Activated naive CD8-positive, alpha-beta T cell treated with anti-CD3 and anti-CD28 coated beads, Interleukin-2, amount 10 ng/mL, durations not matched to agents 7 days and 5 days (primary cell): ENCODE data around the gene TMEM82. TPM values are rescaled to one million over a fixed set of nuclear protein-coding genes. Genes with fewer than 3 reads are reported as not detected.
"Not testable (repeated sequence)": the region's sequence is repeated elsewhere in the genome, so short reads cannot be mapped to it uniquely, and the experiment has no call there.

ENCODE experiments used
- ATAC-seq: fragments of 150-1000 bp; cut with Tn5 transposase; one replicate; pipeline ENCODE4 v1.10.0; 2021; ENCODE audit warnings: low read depth, moderate library complexity
- POLR2A ChIA-PET: fragments of 350-600 bp; sonication (Branson Sonifier 250); formaldehyde crosslinking; loops from one replicate; lab custom pipeline; 2021; ENCODE audit warnings: antibody characterized with exemption; lab: Charles Lee
- DNase-seq: peaks from one replicate; pipeline ENCODE4 v3.0.0; 2021
- H3K27ac Mint-ChIP-seq: one replicate; pipeline ENCODE4 v1.8.0; 2022; ENCODE audit warnings: mild to moderate bottlenecking, mixed read lengths
- H3K27me3 Mint-ChIP-seq: one replicate; pipeline ENCODE4 v1.8.0; 2022; ENCODE audit warnings: mild to moderate bottlenecking, moderate library complexity, mixed read lengths
- H3K36me3 Mint-ChIP-seq: one replicate; pipeline ENCODE4 v1.8.0; 2021; ENCODE audit warnings: mild to moderate bottlenecking, mixed read lengths
- H3K4me1 Mint-ChIP-seq: one replicate; pipeline ENCODE4 v1.8.0; 2021; ENCODE audit warnings: mixed read lengths
- H3K4me3 Mint-ChIP-seq: one replicate; pipeline ENCODE4 v1.8.0; 2022; ENCODE audit warnings: mild to moderate bottlenecking, moderate library complexity, mixed read lengths
- H3K9me3 Mint-ChIP-seq: one replicate; pipeline ENCODE4 v1.8.0; 2021; ENCODE audit warnings: mixed read lengths
- total RNA-seq, 2 experiments: library from RNA; stranded (reverse); gene quantifications; one replicate each; pipeline ENCODE4 v1.2.3, GENCODE V29; 2021

Gene TMEM82
- total RNA-seq, result not detected

- no peaks in the 10 kb centered on the region for H3K36me3 Mint-ChIP-seq
- ATAC-seq (no peak), DNase-seq (no peak)
- POLR2A ChIA-PET, result no interaction called here
- H3K4me1 Mint-ChIP-seq, result peaks cover 5% of the 10 kb centered on the region
- no peak within 1 kb of the TSS for H3K27ac Mint-ChIP-seq
- H3K27me3 Mint-ChIP-seq, result no peaks in the 10 kb centered on the region
- H3K4me3 Mint-ChIP-seq, result no peak within 1 kb of the TSS
- no peaks in the 10 kb centered on the region for H3K9me3 Mint-ChIP-seq
Observed at GRCh38 chr1:15742339-15742801, at the start of gene TMEM82. TSS of gene TMEM82 (plus strand) at chr1:15742499. CDS start at chr1:15742560, 61 bp downstream.

DNA sequence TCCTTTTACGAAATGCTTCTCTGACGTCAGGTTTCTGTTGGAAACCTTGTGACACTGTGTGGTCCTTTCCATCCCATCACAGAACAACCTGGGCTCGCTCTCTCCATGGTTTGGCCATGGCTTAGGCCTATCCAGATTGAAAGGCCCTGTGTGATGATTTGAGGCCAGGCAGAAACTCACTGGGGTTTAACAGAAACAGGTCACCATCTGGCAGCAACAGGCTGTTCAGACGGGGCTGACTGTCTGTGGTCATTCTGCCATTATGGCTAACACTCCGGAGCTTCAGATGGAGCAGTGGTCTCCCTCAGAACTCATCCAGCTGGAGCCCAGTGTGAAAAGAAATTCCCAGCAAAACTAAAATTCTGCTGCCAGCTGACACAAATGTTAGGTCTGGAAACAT is 48.9 kb upstream of the TMEM82 start:
- H3K4me1 Mint-ChIP-seq, result peaks cover 20% of the 10 kb centered on the region
- H3K36me3 Mint-ChIP-seq, result peaks cover 16% of the 10 kb centered on the region
- no peak overlapping the region for H3K27ac Mint-ChIP-seq
- no peak overlapping the region for H3K4me3 Mint-ChIP-seq
- ATAC-seq, result no peak
- POLR2A ChIA-PET, result interaction anchor here (1.7 kb wide), 1 partner anchor 9 kb away, joined by 5 read pairs; no protein-coding TSS in a partner anchor
- no peaks in the 10 kb centered on the region for H3K9me3 Mint-ChIP-seq
- no peak for DNase-seq
- no peaks in the 10 kb centered on the region for H3K27me3 Mint-ChIP-seq

- Mint-ChIP-seq H3K36me3 (peaks cover 14% of the 10 kb centered on the region), H3K27me3 (no peaks in the 10 kb centered on the region), H3K4me3 (peak overlapping the region; percentile 92), H3K9me3 (no peaks in the 10 kb centered on the region), H3K27ac (peak overlapping the region; percentile 100), H3K4me1 (peaks cover 22% of the 10 kb centered on the region)
- ATAC-seq (peak; percentile 86), DNase-seq (peak; percentile 60)
- POLR2A ChIA-PET, result interaction anchor here (0.6 to 2.8 kb wide), 12 partner anchors 8 to 170 kb away, joined by 3 to 37 read pairs (median 4); partner anchors contain the start of genes DDI2, DNAJC16 and PLEKHM2
Observed at GRCh38 chr1:15696956-15697521, 45.3 kb upstream of the TMEM82 start.

DNA sequence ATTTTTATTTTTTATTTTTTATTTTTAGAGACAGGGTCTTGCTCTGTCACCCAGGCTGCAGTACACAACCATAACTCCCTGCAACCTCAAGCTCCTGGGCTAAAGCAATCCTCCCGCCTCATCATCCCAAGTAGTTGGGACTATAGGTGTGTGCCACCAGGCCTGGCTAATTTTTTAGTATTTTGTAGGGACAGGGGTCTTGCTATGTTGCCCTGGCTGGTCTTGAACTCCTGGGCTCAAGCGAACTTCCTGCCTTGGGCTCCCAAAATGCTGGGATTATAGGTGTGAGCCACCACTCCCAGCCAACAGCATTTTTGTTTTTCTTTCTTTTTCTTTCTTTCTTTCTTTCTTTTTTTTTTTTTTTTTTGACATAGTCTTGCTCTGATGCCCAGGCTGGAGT is 44.1 kb upstream of the TMEM82 start:
- no peak for DNase-seq
- Mint-ChIP-seq H3K9me3 (no peaks in the 10 kb centered on the region), H3K4me3 (peak overlapping the region; percentile 52), H3K36me3 (peaks cover 14% of the 10 kb centered on the region), H3K27ac (peak overlapping the region; percentile 61), H3K27me3 (no peaks in the 10 kb centered on the region), H3K4me1 (peaks cover 22% of the 10 kb centered on the region)
- POLR2A ChIA-PET, result interaction anchor here (0.8 to 2.8 kb wide), 4 partner anchors 13 to 107 kb away, joined by 3 to 37 read pairs (median 10); partner anchors contain the start of genes DDI2 and PLEKHM2
- no peak for ATAC-seq

DNA sequence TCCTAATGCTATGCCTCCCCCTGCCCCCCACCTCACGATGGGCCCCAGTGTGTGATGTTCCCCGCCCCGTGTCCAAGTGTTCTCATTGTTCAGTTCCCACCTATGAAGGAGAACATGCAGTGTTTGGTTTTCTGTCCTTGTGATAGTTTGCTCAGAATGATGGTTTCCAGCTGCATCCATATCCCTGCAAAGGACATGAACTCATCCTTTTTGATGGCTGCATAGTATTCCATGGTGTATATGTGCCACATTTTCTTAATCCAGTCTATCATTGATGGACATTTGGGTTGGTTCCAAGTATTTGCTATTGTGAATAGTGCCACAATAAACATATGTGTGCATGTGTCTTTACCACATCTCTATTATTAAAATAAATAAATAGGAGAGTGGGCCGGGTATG is 43.0 kb upstream of the TMEM82 start:
- Mint-ChIP-seq H3K4me1 (peaks cover 21% of the 10 kb centered on the region), H3K36me3 (peaks cover 11% of the 10 kb centered on the region)
- H3K27ac Mint-ChIP-seq, H3K9me3 Mint-ChIP-seq, H3K27me3 Mint-ChIP-seq, ATAC-seq, H3K4me3 Mint-ChIP-seq, POLR2A ChIA-PET, DNase-seq: not testable (repeated sequence)

DNA sequence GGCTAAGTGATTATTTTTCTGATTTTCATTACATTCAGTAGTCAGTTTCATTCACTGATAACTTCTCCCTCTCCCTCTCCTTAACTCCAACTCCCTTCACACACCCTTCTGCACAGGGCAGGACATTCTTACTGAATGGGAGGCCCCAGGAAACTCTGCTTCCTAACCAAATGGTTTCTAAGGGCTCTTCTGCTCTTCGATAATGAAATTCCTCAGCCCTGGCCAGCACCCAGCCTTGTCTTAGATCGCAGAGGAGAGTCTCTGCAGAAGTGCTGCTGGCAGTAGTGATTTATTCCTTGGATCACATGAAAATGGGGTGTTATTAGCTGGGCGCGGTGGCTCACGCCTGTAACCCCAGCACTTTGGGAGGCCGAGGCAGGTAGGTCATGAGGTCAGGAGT is 41.8 kb upstream of the TMEM82 start:
- no peak overlapping the region for H3K4me3 Mint-ChIP-seq
- POLR2A ChIA-PET, result interaction anchor here (0.6 kb wide), 1 partner anchor 1319 kb away, joined by 3 read pairs; no protein-coding TSS in a partner anchor
- H3K4me1 Mint-ChIP-seq, result peaks cover 16% of the 10 kb centered on the region
- H3K9me3 Mint-ChIP-seq, result no peaks in the 10 kb centered on the region
- peak overlapping the region; percentile 21 for H3K27ac Mint-ChIP-seq
- DNase-seq (no peak), ATAC-seq (no peak)
- no peaks in the 10 kb centered on the region for H3K27me3 Mint-ChIP-seq
- peaks cover 11% of the 10 kb centered on the region for H3K36me3 Mint-ChIP-seq

DNA sequence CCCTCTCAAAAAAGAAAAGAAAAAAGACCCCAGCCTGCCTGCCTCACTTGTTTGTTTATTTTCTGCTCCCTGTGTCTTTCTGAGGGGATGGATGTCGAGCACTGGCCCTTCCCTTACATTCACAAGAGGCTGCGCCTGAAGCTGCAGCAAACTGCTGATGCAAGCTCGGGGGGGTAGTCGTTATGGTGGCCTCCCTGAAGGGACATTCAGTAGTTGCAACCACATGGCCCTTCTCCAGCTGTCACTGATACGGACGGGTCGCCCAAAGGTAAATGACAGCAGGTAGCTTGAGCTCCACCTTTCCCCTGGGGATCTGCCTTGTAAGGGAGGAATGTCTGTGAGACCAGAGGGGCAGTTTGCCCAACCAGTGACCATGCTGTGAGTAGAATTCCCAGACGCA is 40.5 kb upstream of the TMEM82 start:
- POLR2A ChIA-PET, result interaction anchor here (0.5 kb wide), 1 partner anchor 10 kb away, joined by 4 read pairs; no protein-coding TSS in a partner anchor

DNA sequence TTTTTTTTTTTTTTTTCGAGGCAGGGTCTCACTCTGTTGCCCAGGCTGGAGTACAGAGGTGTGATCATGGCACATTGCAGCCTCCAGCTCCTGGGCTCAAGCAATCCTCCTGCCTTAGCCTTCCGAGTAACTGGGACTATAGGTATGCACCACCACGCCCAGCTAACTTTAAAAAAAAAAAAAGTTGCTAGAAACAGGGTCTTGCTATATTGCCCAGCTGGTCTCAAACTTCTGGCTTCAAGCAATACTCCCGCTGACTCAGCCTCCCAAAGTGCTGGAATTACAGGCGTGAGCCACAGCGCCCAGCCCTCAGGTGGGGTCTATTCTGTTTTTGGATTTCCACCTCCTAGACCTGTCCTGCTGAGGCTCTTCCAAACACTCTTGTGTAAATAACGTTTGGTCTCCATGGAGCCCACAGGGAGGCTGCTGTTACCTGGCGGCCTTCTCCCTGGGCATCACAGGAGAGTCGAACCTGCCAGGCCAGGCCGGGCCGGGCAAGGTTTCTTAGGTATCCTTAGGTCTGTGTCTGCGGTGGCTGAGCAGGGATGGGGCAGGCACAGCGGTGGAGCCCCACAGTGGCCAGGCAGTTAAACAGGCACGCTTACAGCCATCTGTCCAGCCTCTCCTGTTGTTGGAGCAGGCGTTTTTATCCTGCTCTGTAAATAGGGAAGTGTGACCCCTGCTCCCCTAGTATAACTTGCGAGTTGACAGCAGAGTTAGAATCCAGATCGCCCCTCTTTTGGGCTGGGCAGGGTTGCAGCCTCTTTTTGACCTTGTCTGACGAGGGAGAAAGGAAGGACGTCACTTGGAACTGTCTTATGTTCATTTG is 39.4 kb upstream of the TMEM82 start:
- POLR2A ChIA-PET, result no interaction called here
- Mint-ChIP-seq H3K27me3 (no peaks in the 10 kb centered on the region), H3K36me3 (peaks cover 16% of the 10 kb centered on the region), H3K27ac (no peak overlapping the region), H3K4me1 (peaks cover 5% of the 10 kb centered on the region), H3K9me3 (no peaks in the 10 kb centered on the region), H3K4me3 (no peak overlapping the region)
- DNase-seq (no peak), ATAC-seq (no peak)

More for the DNA sequence above, 40.5 kb upstream of the TMEM82 start:
- no peaks in the 10 kb centered on the region for H3K27me3 Mint-ChIP-seq
- no peak overlapping the region for H3K27ac Mint-ChIP-seq
- DNase-seq, result no peak
- no peak overlapping the region for H3K4me3 Mint-ChIP-seq
- H3K9me3 Mint-ChIP-seq, result no peaks in the 10 kb centered on the region
- peaks cover 18% of the 10 kb centered on the region for H3K36me3 Mint-ChIP-seq
- ATAC-seq, result no peak
- peaks cover 13% of the 10 kb centered on the region for H3K4me1 Mint-ChIP-seq

GRCh38 chr1:15703562-15703961 is 38.7 kb upstream of the TMEM82 start:
- Mint-ChIP-seq H3K4me3 (no peak overlapping the region), H3K27me3 (no peaks in the 10 kb centered on the region), H3K27ac (no peak overlapping the region), H3K4me1 (peaks cover 5% of the 10 kb centered on the region), H3K9me3 (no peaks in the 10 kb centered on the region), H3K36me3 (peaks cover 16% of the 10 kb centered on the region)
- DNase-seq, result no peak
- ATAC-seq, result no peak
- POLR2A ChIA-PET, result no interaction called here

- POLR2A ChIA-PET, result interaction anchor here (0.6 to 0.7 kb wide), 2 partner anchors 45 to 163 kb away, joined by 3 to 6 read pairs; no protein-coding TSS in a partner anchor
- Mint-ChIP-seq H3K4me1 (peaks cover 2% of the 10 kb centered on the region), H3K27me3 (no peaks in the 10 kb centered on the region), H3K27ac (no peak overlapping the region), H3K36me3 (peaks cover 12% of the 10 kb centered on the region), H3K9me3 (no peaks in the 10 kb centered on the region), H3K4me3 (no peak overlapping the region)
- DNase-seq, result no peak
- ATAC-seq, result no peak
Observed at GRCh38 chr1:15704526-15705183, 37.6 kb upstream of the TMEM82 start.

- no peak overlapping the region for H3K4me3 Mint-ChIP-seq
Observed at GRCh38 chr1:15705184-15705566, 37.1 kb upstream of the TMEM82 start.

GRCh38 chr1:15706751-15707150 is 35.5 kb upstream of the TMEM82 start:
- H3K27ac Mint-ChIP-seq, result no peak overlapping the region
- H3K4me3 Mint-ChIP-seq, result no peak overlapping the region
- DNase-seq (no peak), ATAC-seq (no peak)
- no peaks in the 10 kb centered on the region for H3K27me3 Mint-ChIP-seq
- H3K36me3 Mint-ChIP-seq, result peaks cover 12% of the 10 kb centered on the region
- H3K9me3 Mint-ChIP-seq, result no peaks in the 10 kb centered on the region
- peaks cover 6% of the 10 kb centered on the region for H3K4me1 Mint-ChIP-seq
- POLR2A ChIA-PET, result no interaction called here

More at GRCh38 chr1:15705184-15705566, 37.1 kb upstream of the TMEM82 start:
- Mint-ChIP-seq H3K27ac (no peak overlapping the region), H3K36me3 (peaks cover 12% of the 10 kb centered on the region), H3K4me1 (peaks cover 2% of the 10 kb centered on the region), H3K9me3 (no peaks in the 10 kb centered on the region), H3K27me3 (no peaks in the 10 kb centered on the region)
- DNase-seq (no peak), ATAC-seq (no peak)
- POLR2A ChIA-PET, result interaction anchor here (0.6 to 1.0 kb wide), 3 partner anchors 9 to 164 kb away, joined by 3 to 6 read pairs (median 3); no protein-coding TSS in a partner anchor
